ENCODE measurements around the gene LMNTD1.
A peak's percentile ranks its signal among the peaks of the same experiment; 100 is the strongest.
"Not testable (repeated sequence)": the region's sequence is repeated elsewhere in the genome, so short reads cannot be mapped to it uniquely, and the experiment has no call there.

Gene LMNTD1

DNA sequence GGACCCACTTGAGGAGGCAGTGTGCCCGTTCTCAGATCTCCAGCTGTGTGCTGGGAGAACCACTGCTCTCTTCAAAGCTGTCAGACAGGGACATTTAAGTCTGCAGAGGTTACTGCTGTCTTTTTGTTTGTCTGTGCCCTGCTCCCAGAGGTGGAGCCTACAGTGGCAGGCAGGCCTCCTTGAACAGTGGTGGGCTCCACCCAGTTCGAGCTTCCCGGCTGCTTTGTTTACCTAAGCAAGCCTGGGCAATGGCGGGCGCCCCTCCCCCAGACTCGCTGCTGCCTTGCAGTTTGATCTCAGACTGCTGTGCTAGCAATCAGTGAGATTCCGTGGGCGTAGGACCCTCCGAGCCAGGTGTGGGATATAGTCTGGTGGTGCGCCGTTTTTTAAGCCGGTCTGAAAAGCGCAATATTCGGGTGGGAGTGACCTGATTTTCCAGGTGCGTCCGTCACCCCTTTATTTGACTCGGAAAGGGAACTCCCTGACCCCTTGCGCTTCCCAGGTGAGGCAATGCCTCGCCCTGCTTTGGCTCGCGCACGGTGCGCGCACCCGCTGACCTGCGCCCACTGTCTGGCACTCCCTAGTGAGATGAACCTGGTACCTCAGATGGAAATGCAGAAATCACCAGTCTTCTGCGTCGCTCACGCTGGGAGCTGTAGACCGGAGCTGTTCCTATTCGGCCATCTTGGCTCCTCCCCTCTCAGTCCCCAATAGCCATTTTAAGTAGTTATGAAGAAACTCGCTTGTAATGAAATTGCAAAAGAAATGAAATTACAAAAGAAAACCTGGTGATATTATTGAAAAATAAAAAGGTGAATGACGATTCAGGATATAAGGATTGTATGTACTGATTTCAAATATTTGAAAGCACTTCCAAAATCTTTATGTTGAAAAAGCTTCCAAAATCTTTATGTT lies 63.9 kb downstream of the LMNTD1 start:
- not testable (repeated sequence) for FAIRE-seq

DNA sequence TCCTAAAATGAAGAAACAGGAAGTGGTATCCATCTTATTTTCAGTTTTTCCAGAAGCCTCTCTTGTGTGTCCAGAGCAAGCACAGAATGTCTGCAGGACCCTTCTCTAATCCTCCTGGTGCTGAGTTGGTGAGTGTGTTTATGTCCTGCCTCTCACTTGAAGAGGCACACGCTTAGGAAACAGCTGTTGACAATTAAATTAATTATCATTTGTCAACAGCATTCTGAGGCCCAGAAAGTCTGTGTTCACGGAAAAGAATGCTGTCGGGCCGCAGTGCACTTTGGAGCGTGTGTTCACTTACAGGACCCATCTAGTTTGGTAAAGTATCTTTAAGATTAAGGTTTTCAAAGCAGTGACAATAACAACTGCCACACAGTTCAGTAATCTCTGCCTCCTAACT lies 70.5 kb downstream of the LMNTD1 start:
- no peak for FAIRE-seq

DNA sequence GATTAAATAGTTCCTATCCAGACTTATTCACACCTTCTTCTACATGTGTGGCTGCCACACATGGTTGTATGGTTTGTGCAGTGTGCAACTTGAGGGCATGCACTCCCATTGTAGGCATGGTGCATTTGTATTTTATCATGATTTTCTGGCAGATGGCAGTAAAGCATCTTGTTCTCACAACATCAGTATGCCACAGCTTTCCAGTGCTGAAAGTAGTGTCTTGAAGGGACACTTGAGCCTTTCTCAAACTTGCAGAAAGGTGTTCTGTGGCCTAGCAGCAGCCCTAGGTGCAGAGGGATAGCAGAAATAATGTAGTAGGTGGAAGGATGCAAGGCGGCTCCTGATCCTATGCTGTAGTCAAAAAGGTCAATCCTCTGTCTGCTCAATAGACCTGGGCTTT lies 72.9 kb downstream of the LMNTD1 start:
- FAIRE-seq = no peak

DNA sequence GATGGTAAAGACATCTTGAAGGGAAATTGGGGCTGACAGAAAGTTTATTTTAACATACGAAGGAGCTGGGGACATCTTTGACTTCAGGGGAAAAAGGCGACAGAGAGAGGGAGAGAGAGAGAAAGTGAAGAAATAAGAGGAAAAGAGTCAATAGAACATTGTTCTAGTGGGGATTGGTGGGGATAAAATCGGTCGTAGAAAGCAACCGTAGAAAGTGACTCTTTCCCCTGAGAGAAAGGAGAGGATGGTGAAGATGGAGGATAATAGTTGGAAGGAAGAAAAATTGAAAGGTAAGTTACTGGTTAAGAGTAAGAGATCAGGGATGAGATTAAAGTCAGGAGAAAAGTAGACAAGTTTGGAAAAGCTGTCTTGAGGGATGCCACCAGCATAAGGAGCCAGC lies 75.9 kb downstream of the LMNTD1 start:
- no peak for FAIRE-seq

DNA sequence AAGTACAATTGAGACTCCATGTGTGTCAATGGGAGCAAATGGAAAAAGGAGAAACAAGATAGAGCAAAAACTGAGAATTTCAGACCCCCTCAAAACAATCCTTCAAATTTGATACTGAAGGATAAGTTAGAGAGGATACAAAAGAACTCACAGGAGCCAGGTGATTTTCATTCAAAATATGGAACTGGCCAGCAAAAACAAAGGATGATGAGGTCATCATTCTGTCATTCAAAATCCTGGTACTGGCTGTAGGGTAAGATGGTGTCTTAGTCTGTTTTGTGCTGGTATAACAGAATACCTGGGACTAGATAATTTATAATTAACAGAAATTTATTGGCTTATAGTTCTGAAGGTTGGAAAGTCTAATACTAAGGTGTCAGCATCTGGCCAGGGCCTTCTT lies 80.6 kb downstream of the LMNTD1 start:
- FAIRE-seq = no peak

DNA sequence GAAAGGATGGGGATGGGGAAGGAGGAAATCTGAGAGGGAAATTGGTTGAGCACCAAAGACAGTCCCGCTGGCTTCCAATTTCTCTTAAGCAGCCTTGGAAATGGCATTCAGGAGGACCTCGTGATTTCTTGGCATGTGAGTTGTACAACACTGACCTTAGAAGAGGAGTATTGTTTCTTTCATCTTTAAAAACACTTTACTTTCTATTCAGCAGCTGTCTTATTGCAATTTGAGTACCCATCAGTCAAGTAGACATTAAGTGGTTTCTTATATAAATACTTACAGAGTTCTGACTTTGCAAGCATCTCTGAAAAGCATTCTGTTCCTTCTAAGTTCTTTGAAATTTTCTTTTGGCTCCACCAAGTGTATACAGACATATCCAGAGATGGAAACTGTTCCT lies 83.2 kb downstream of the LMNTD1 start:
- FAIRE-seq = no peak

DNA sequence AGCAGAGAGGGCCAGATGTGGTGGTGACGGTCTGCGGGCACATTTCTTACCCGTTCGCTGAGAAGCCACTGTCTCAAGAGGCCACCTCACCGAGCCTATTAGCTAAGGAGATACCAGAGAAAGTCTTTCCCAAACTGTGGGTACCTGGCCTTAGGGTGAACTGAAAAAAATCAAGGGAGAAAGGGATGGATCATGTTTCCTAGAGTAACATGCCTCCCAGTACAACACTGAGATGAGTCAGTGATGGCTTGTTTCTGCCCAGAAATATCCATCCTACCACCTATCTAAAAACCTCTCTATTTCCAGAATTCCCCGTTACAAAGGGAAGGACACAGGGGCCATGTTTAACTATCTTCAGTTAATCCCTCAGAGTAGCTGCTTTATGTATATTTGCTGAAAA lies 83.7 kb downstream of the LMNTD1 start:
- FAIRE-seq = no peak

- FAIRE-seq = no peak
Measured at GRCh38 chr12:25463521-25463920, 89.6 kb downstream of the LMNTD1 start.

GRCh38 chr12:25463005-25463404 lies 90.1 kb downstream of the LMNTD1 start:
- FAIRE-seq = no peak

GRCh38 chr12:25459541-25459951 lies 93.5 kb downstream of the LMNTD1 start:
- FAIRE-seq = no peak

DNA sequence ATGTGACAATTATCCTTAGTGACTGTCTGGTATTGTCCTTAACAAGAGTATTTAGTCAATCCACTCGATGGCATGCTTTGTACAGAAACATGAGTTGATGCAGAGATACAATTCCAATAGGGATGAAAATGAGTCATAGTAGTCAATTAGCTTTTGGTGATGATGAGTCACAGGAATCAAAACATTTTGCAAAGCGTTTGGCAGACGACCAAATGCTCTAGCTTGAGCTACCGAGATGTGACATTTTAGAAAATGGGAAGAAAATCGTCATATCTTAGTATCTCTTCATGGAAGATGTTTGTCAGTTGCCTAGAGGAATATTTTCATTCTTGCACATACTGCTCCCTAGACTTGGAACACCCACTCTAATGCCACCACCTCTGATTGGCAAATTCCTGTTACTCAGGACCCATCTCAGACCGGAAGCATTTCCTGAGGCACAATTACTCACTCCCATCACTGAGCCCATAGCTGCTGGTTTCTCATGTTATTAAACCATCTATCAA lies 95.0 kb downstream of the LMNTD1 start:
- peak; percentile 87 for FAIRE-seq

DNA sequence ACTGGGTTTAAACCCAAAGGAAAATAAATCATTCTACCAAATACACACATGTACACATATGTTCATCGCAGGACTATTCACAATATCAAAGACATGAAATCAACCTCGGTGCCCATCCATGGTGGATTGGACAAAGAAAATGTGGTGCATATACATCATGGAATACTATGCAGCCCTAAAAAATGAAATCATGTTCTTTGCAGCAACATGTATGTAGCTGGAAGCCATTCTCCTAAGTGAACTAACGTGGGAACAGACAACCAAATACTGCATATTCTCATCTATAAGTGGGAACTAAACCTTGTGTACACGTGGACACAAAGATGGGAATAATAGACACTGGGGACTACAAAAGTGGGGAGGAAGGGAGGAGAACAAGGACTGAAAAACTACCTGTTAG lies 96.6 kb downstream of the LMNTD1 start:
- no peak for FAIRE-seq

- no peak for FAIRE-seq
Measured at GRCh38 chr12:25455696-25456095, 97.4 kb downstream of the LMNTD1 start.

DNA sequence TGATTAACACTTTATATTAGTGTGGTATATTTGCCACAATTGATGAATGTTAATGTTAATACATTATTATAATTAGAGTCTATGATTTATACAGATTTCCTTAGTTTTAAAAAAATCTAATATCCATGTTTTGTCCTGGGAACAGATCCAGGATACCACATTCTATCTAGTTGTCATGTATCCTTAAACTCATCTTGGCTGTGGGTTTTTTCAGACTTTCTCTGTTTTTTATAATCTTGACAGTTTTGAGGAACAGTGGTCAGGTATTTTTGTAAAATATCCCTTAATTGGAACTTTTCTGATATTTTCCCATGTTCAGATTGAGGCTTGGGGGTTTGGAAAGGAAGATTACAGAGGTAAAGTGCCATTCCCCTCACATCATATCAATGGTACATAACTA lies 104.1 kb downstream of the LMNTD1 start:
- no peak for FAIRE-seq

DNA sequence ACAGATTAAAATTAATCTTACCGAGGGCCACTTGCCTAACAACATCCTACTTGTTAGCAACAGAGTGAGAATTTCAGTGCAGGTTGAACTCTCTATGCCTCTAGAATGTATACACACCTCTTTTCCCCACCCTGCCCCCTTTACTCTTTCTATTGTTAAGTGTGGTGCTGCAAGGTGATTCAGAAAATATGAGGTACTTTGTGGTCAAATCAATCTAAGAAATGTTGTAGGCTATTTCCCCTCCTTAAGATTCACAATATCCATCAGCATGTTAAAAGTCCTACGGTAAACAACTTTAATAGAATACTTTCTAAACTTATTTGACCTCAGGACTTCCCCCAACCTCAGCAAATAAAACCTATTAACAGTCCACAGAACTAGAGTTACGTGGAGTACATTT lies 106.0 kb downstream of the LMNTD1 start:
- no peak for FAIRE-seq

- FAIRE-seq = no peak
Measured at GRCh38 chr12:25438638-25439037, 114.4 kb downstream of the LMNTD1 start.

- FAIRE-seq = peak; percentile 98
Measured at GRCh38 chr12:25436206-25437030, 116.7 kb downstream of the LMNTD1 start.

DNA sequence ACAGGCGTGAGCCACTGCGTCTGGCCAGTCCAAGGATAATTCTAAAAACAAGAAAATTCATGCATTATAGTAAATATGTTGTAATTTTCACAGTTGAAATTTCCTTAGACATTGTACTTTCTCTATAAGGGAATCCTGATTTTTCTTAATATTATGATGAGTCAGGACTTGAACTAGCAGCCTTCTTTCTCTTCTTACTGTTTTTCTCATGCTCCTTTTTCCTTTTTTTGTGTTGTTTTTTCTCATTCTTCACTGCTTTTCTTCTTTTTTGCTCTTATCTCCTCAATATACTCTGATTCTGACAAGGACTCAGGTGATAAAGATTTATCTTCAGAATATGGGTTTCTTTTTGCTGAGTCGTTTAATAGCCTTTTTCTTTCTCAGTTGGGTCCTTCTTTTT lies 117.7 kb downstream of the LMNTD1 start:
- no peak for FAIRE-seq

DNA sequence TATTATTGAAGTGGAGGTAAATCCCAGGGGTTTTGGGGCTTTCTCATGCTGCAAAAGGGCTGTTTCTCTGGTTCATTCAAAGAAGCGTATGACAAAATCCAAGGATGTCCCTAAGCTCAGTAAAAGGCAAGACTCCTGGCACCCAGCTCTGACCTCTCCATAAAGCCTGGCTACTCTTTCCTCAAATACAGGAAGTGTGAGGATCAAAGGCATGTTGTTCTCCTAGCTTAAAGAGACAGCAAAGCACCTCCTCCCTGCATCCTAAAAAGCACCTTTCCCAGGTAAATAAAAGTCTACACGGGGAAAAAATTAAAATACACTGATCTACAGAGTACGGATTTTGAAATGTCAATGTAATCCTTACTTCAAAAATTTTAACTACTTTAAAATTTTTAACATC lies 118.6 kb downstream of the LMNTD1 start:
- no peak for FAIRE-seq

GRCh38 chr12:25433581-25434325 lies 119.3 kb downstream of the LMNTD1 start:
- no peak for FAIRE-seq

GRCh38 chr12:25433024-25433423 lies 120.1 kb downstream of the LMNTD1 start:
- no peak for FAIRE-seq

DNA sequence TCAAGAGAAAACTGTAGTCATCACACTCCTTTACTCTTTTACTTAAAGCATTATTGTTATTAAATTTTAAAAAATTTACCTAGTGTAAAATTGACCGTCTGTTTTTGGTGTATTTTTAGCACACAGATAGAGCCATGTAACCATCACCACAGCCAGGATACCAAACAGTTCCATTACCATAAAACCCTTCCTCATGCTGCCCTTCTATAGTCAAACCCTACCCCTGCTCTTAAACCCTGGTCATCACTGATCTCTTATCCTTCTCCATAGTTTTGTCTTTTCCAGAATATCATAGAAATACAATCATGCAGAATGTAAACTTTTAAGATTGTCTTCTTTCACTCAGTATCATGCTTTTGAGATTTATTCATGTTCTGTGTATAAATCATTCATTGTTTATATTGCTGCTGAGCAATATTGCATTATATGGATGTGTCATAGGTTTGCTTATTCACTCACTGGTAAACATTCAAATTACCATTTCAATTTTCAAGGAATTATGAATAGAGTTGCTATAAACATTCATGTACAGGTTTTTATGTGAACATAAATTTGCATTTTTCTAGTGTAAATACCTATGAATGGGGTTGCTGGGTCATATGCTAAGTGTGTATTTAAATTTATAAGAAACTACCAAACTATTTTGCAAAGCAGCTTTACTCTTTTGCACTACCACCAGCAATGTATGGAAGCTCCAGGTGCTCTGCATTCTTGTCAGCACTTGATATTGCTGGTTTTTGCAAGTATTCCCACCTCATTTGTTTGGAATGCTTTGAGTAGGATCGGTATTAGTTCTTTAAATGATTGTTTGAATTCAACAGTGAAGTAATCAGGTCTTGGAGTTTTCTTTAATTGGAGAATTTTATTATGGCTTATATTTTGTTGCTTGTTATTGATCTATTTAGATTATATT lies 125.5 kb downstream of the LMNTD1 start:
- FAIRE-seq = no peak
